A549 (cell line): ENCODE measurements around the gene RHO. TPM values are rescaled to one million over a fixed set of nuclear protein-coding genes. Genes with fewer than 3 reads are reported as not detected.

ENCODE experiments used
- ATAC-seq, 2 experiments: fragments of 200-7000 bp in 1 of 2; fragments of >200 bp in 1 of 2; cut with Nextera tagmentation in 1 of 2; cut with Tn5 transposase in 1 of 2; 3 replicates each; pipeline versions ENCODE4 v1.8.0 to v1.9.1; 2018 to 2020; ENCODE audit warnings: mild to moderate bottlenecking in 1 of 2, moderate library complexity in 1 of 2
- CTCF ChIA-PET: fragments of 300-600 bp; sonication (Branson Sonifier 250); formaldehyde crosslinking; extraction: SDS; loops from one replicate; lab custom pipeline; 2021; ENCODE audit warnings: antibody characterized with exemption, inconsistent platforms; lab: Yijun Ruan, JAX
- POLR2A ChIA-PET: fragments of 350-600 bp; formaldehyde crosslinking; extraction: SDS; loops from one replicate; lab custom pipeline; 2021; ENCODE audit warnings: antibody characterized with exemption, inconsistent platforms; lab: Yijun Ruan, JAX
- DNase-seq, 2 experiments: peaks; one replicate each; pipeline versions ENCODE4 v3.0.0 to v3.0.0-alpha.2; 2011 to 2016; ENCODE audit warnings: low read depth in 1 of 2, low spot score in 1 of 2
- FAIRE-seq: peaks from 2 replicates; lab custom pipeline; 2011; peaks lifted over from hg19 to GRCh38; lab: Jason Lieb, UNC
- H3K27ac ChIP-seq, 2 experiments: fragments of >200 bp; sonication (Bioruptor Twin); formaldehyde crosslinking; 3 replicates each; pipeline ENCODE4 v1.5.1; 2016 to 2017
- H3K4me1 ChIP-seq: fragments of >200 bp; sonication (Bioruptor Twin); formaldehyde crosslinking; 3 replicates; pipeline ENCODE4 v1.6.1; 2016
- H3K4me2 ChIP-seq: fragments of >200 bp; sonication (Bioruptor Twin); formaldehyde crosslinking; 3 replicates; pipeline ENCODE4 v1.6.1; 2016
- H3K4me3 ChIP-seq: fragments of >200 bp; sonication (Bioruptor Twin); formaldehyde crosslinking; 3 replicates; pipeline ENCODE4 v1.5.1; 2016
- H3K9me3 ChIP-seq: fragments of >200 bp; sonication (Bioruptor Twin); formaldehyde crosslinking; 3 replicates; pipeline ENCODE4 v1.6.1; 2016
- CEBPB ChIP-seq, 2 experiments: fragments of >200 bp in 1 of 2; sonication (Bioruptor Twin) in 1 of 2; formaldehyde crosslinking in 1 of 2; IDR thresholded peaks; 2 replicates each; pipeline ENCODE4 v1.6.1; 2012 to 2016
- FOSB ChIP-seq: fragments of 250-450 bp; sonication (Bioruptor Pico); IDR thresholded peaks from 2 replicates; pipeline ENCODE4 v1.5.0; 2020; ENCODE audit warnings: mild to moderate bottlenecking, moderate library complexity
- HDAC2 ChIP-seq: fragments of 200-600 bp; sonication (generic); IDR thresholded peaks from 2 replicates; pipeline ENCODE4 v1.6.1; 2016
- HOXA7 ChIP-seq: fragments of 250-450 bp; sonication (Bioruptor Pico); IDR thresholded peaks from 2 replicates; pipeline ENCODE4 v1.5.0; 2020; ENCODE audit warnings: mild to moderate bottlenecking, moderate library complexity
- JUN ChIP-seq, 2 experiments: fragments of >200 bp; sonication (Bioruptor Twin); formaldehyde crosslinking; IDR thresholded peaks; 2 replicates in 1 of 2; 3 replicates in 1 of 2; pipeline ENCODE4 v1.6.1; 2016 to 2017
- MAFK ChIP-seq: fragments of 450-650 bp; IDR thresholded peaks from 2 replicates; pipeline ENCODE4 v1.6.1; 2014; ENCODE audit not compliant: partially characterized antibody
- MAZ ChIP-seq: fragments of 150-350 bp; IDR thresholded peaks from 2 replicates; pipeline ENCODE4 v1.6.1; 2014; ENCODE audit warnings: antibody characterized with exemption, low read depth, low read length, borderline replicate concordance
- MYC ChIP-seq: IDR thresholded peaks from 2 replicates; pipeline ENCODE4 v1.6.1; 2012; ENCODE audit warnings: mild to moderate bottlenecking, inconsistent platforms, low read length, improper control_type of control experiment, borderline replicate concordance
- POLR2A ChIP-seq: IDR thresholded peaks from 2 replicates; pipeline ENCODE4 v1.6.1; 2012; ENCODE audit warnings: mild to moderate bottlenecking, low read length
- RARB ChIP-seq: fragments of 250-450 bp; sonication (Bioruptor Pico); IDR thresholded peaks from 2 replicates; pipeline ENCODE4 v1.8.0; 2021; ENCODE audit warnings: mild to moderate bottlenecking, moderate library complexity
- RCOR1 ChIP-seq: fragments of 150-350 bp; IDR thresholded peaks from 2 replicates; pipeline ENCODE4 v1.6.1; 2014; ENCODE audit warnings: antibody characterized with exemption, low read length, low read depth
- SMC3 ChIP-seq: fragments of >200 bp; sonication (Bioruptor Twin); formaldehyde crosslinking; IDR thresholded peaks from 3 replicates; pipeline ENCODE4 v1.6.1; 2018; ENCODE audit warnings: inconsistent platforms
- SREBF2 ChIP-seq: fragments of 450-650 bp; IDR thresholded peaks from 2 replicates; pipeline ENCODE4 v1.6.1; 2014; ENCODE audit warnings: mild to moderate bottlenecking, moderate library complexity
- TFCP2L1 ChIP-seq: fragments of 250-450 bp; sonication (Bioruptor Pico); IDR thresholded peaks from 2 replicates; pipeline ENCODE4 v1.5.0; 2021; ENCODE audit warnings: mild to moderate bottlenecking
- ZFP36 ChIP-seq: fragments of 450-650 bp; IDR thresholded peaks from 2 replicates; pipeline ENCODE4 v1.6.1; 2014; ENCODE audit warnings: borderline replicate concordance; ENCODE audit not compliant: partially characterized antibody
- WGBS: methylation state at CpG from one replicate; pipeline ENCODE4 v1.1.6; 2017; ENCODE audit errors: missing lambda C conversion rate; 5-methylcytosine and 5-hydroxymethylcytosine counted together
- polyA plus RNA-seq, 4 experiments: library from polyadenylated mRNA; depleted of rRNA in 3 of 4; stranded (reverse); fragments of >200 nt; fragmentation: RNase III in 1 of 4; extraction: RNeasy Plus Mini Kit Qiagen cat#74134 plus additional on column Dnase treatment in 1 of 4; gene quantifications; 2 replicates in 3 of 4; 3 replicates in 1 of 4; pipeline ENCODE4 v1.2.3, GENCODE V29; 2011 to 2017
- TF ChIP-seq, protein P1 (sequence below): IDR thresholded peaks from 2 replicates; pipeline ENCODE4 v1.6.1; 2012
- TF ChIP-seq, protein P2 (sequence below): fragments of 200-600 bp; sonication (generic); IDR thresholded peaks from 2 replicates; pipeline ENCODE4 v1.6.1; 2016; ENCODE audit warnings: antibody characterized with exemption, mild to moderate bottlenecking, moderate library complexity
- TF ChIP-seq, protein P3 (sequence below): fragments of >200 bp; sonication (Bioruptor Twin); formaldehyde crosslinking; IDR thresholded peaks from 3 replicates; pipeline ENCODE4 v1.6.1; 2016
- TF ChIP-seq, protein P4 (sequence below): fragments of 250-450 bp; sonication (Bioruptor Pico); IDR thresholded peaks from 2 replicates; pipeline ENCODE4 v1.5.0; 2020; ENCODE audit warnings: low read depth, mild to moderate bottlenecking, moderate library complexity

The RHO gene
- polyA plus RNA-seq, 2 of the 4 experiments (the other 2 are of a cell fraction) = 0.04 TPM; not detected in 1

DNA sequence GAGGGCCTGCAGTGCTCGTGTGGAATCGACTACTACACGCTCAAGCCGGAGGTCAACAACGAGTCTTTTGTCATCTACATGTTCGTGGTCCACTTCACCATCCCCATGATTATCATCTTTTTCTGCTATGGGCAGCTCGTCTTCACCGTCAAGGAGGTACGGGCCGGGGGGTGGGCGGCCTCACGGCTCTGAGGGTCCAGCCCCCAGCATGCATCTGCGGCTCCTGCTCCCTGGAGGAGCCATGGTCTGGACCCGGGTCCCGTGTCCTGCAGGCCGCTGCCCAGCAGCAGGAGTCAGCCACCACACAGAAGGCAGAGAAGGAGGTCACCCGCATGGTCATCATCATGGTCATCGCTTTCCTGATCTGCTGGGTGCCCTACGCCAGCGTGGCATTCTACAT lies 3.8 kb downstream of the RHO start:
- Histone ChIP-seq H3K27ac (no peak overlapping the region), H3K9me3 (no peaks in the 10 kb centered on the region), H3K4me1 (peaks cover 23% of the 10 kb centered on the region), H3K4me3 (no peak overlapping the region), H3K4me2 (no peak overlapping the region)
- no peak for ATAC-seq
- no peak for FAIRE-seq
- 84% methylated on average over 20 of the region's 20 CpGs for WGBS
- TF ChIP-seq MAZ = no peak
- TF ChIP-seq TFCP2L1 = no peak
- TF ChIP-seq, protein P1, sequence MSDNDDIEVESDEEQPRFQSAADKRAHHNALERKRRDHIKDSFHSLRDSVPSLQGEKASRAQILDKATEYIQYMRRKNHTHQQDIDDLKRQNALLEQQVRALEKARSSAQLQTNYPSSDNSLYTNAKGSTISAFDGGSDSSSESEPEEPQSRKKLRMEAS = no peak
- TF ChIP-seq FOSB (CRISPR knock-in tag) = no peak
- TF ChIP-seq, protein P2, sequence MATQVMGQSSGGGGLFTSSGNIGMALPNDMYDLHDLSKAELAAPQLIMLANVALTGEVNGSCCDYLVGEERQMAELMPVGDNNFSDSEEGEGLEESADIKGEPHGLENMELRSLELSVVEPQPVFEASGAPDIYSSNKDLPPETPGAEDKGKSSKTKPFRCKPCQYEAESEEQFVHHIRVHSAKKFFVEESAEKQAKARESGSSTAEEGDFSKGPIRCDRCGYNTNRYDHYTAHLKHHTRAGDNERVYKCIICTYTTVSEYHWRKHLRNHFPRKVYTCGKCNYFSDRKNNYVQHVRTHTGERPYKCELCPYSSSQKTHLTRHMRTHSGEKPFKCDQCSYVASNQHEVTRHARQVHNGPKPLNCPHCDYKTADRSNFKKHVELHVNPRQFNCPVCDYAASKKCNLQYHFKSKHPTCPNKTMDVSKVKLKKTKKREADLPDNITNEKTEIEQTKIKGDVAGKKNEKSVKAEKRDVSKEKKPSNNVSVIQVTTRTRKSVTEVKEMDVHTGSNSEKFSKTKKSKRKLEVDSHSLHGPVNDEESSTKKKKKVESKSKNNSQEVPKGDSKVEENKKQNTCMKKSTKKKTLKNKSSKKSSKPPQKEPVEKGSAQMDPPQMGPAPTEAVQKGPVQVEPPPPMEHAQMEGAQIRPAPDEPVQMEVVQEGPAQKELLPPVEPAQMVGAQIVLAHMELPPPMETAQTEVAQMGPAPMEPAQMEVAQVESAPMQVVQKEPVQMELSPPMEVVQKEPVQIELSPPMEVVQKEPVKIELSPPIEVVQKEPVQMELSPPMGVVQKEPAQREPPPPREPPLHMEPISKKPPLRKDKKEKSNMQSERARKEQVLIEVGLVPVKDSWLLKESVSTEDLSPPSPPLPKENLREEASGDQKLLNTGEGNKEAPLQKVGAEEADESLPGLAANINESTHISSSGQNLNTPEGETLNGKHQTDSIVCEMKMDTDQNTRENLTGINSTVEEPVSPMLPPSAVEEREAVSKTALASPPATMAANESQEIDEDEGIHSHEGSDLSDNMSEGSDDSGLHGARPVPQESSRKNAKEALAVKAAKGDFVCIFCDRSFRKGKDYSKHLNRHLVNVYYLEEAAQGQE = no peak
- TF ChIP-seq RCOR1 = no peak
- no peak for TF ChIP-seq MYC
- TF ChIP-seq JUN (IDR thresholded peaks at IDR 0.05) = no peak
- TF ChIP-seq, protein P3, sequence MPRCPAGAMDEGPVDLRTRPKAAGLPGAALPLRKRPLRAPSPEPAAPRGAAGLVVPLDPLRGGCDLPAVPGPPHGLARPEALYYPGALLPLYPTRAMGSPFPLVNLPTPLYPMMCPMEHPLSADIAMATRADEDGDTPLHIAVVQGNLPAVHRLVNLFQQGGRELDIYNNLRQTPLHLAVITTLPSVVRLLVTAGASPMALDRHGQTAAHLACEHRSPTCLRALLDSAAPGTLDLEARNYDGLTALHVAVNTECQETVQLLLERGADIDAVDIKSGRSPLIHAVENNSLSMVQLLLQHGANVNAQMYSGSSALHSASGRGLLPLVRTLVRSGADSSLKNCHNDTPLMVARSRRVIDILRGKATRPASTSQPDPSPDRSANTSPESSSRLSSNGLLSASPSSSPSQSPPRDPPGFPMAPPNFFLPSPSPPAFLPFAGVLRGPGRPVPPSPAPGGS = no peak
- no peak for TF ChIP-seq POLR2A
- TF ChIP-seq ZFP36 = no peak
- TF ChIP-seq HOXA7 (CRISPR knock-in tag) = no peak
- no peak for TF ChIP-seq MAFK
- ChIA-PET CTCF (no interaction called here), POLR2A (no interaction called here)
- no peak for DNase-seq

DNA sequence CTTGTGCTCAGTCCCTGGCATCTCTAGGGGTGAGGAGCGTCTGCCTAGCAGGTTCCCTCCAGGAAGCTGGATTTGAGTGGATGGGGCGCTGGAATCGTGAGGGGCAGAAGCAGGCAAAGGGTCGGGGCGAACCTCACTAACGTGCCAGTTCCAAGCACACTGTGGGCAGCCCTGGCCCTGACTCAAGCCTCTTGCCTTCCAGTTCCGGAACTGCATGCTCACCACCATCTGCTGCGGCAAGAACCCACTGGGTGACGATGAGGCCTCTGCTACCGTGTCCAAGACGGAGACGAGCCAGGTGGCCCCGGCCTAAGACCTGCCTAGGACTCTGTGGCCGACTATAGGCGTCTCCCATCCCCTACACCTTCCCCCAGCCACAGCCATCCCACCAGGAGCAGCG lies 5.0 kb downstream of the RHO start:
- WGBS = 86% methylated on average over 12 of the region's 16 CpGs
- ChIA-PET CTCF (no interaction called here), POLR2A (no interaction called here)
- Histone ChIP-seq H3K4me1 (peaks cover 23% of the 10 kb centered on the region), H3K4me2 (no peak overlapping the region), H3K27ac (no peak overlapping the region), H3K9me3 (no peaks in the 10 kb centered on the region), H3K4me3 (no peak overlapping the region)
- FAIRE-seq (no peak), ATAC-seq (no peak), DNase-seq (no peak)
- no peak for TF ChIP-seq MYC
- TF ChIP-seq POLR2A = no peak
- TF ChIP-seq, protein P4, sequence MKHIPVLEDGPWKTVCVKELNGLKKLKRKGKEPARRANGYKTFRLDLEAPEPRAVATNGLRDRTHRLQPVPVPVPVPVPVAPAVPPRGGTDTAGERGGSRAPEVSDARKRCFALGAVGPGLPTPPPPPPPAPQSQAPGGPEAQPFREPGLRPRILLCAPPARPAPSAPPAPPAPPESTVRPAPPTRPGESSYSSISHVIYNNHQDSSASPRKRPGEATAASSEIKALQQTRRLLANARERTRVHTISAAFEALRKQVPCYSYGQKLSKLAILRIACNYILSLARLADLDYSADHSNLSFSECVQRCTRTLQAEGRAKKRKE (CRISPR knock-in tag) = no peak
- no peak for TF ChIP-seq RARB
- TF ChIP-seq FOSB (CRISPR knock-in tag) = no peak
- no peak for TF ChIP-seq HDAC2
- no peak for TF ChIP-seq CEBPB (IDR thresholded peaks at IDR 0.05)
- no peak for TF ChIP-seq SREBF2
- TF ChIP-seq SMC3 = no peak
